AG10803 (cell line): Measurements from ENCODE around the gene LONRF2.

Experiments
- DNase-seq: peaks from one replicate; pipeline ENCODE4 v3.0.0; 2010; ENCODE audit warnings: low read depth
- H3K4me3 ChIP-seq: 2 replicates; pipeline ENCODE4 v1.5.1; 2011; ENCODE audit warnings: mild to moderate bottlenecking, low read length, control low read depth
- TF ChIP-seq, protein P1 (sequence below): conservative IDR thresholded peaks from 2 replicates; pipeline ENCODE4 v1.5.1; 2011; ENCODE audit warnings: mild to moderate bottlenecking, low read length, control low read depth, inconsistent platforms

Gene LONRF2

DNA sequence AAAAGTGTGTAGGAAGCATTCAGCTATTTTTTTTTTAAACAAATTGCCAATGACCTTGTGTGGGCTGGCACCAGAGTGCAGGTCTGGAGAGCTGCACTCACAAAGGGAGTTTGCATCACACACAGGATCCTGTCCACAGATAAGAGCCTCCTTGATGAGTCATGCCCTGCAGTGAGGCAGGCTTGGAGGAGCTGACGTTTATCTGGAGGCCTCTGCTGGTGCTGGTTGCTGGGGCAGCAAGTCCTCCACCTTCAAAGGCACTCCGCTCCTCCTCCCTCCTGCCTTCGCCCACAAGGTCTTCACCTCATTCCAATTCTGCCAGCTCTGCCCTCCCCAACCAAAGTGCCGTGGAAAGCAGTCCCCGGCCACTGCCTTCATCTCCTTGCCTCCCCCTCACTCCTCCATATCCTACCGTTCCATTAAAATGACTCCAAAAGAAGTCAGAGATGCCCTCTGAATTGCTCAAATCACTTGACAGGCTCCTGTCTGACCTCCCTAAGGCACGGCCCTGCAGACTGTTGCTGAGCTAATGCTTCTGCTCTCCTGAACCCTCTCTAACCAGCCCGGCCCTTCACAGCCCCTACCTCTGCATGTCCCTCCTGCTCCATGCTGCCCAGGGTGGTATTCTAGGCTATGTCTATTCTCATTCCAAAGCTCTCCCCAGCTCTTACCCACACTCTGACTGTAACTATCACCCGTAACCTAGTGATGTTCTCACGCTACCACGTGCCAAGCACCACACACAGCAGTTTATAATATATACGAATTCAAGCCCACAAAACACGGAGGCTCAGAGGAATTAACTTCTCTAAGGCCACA, 30.9 kb downstream of the LONRF2 start:
- H3K4me3 ChIP-seq, result no peak overlapping the region

DNA sequence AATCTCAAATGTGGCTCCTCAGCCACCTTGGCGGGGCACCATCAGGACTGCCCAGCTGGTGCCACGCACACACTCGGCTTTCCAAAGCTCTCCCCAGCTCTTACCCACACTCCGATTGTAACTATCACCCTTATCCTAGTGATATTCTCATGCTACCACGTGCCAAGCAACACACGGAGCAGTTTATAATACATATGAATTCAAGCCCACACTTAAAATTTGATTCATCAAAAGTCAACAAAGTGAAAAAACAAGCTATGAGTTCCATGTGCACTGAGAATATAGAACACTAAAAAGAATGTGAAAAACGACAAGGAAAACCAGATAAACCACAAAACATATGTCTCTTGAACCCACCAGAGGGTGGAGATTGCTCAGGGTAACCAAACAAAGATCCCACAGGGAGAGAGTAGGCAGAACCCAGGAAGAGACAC, 31.6 kb downstream of the LONRF2 start:
- no peak for DNase-seq
- no peak overlapping the region for H3K4me3 ChIP-seq
- TF ChIP-seq, protein P1, sequence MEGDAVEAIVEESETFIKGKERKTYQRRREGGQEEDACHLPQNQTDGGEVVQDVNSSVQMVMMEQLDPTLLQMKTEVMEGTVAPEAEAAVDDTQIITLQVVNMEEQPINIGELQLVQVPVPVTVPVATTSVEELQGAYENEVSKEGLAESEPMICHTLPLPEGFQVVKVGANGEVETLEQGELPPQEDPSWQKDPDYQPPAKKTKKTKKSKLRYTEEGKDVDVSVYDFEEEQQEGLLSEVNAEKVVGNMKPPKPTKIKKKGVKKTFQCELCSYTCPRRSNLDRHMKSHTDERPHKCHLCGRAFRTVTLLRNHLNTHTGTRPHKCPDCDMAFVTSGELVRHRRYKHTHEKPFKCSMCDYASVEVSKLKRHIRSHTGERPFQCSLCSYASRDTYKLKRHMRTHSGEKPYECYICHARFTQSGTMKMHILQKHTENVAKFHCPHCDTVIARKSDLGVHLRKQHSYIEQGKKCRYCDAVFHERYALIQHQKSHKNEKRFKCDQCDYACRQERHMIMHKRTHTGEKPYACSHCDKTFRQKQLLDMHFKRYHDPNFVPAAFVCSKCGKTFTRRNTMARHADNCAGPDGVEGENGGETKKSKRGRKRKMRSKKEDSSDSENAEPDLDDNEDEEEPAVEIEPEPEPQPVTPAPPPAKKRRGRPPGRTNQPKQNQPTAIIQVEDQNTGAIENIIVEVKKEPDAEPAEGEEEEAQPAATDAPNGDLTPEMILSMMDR, result no peak

More for the DNA sequence above, 30.9 kb downstream of the LONRF2 start:
- DNase-seq, result peak; percentile 87
- TF ChIP-seq, protein P1, result no peak

GRCh38 chr2:100289020-100289419, 33.3 kb downstream of the LONRF2 start:
- H3K4me3 ChIP-seq, result no peak overlapping the region
- DNase-seq, result no peak
- TF ChIP-seq, protein P1, result no peak

- TF ChIP-seq, protein P1, result no peak
Observed at GRCh38 chr2:100286318-100286717, 36.0 kb downstream of the LONRF2 start.

DNA sequence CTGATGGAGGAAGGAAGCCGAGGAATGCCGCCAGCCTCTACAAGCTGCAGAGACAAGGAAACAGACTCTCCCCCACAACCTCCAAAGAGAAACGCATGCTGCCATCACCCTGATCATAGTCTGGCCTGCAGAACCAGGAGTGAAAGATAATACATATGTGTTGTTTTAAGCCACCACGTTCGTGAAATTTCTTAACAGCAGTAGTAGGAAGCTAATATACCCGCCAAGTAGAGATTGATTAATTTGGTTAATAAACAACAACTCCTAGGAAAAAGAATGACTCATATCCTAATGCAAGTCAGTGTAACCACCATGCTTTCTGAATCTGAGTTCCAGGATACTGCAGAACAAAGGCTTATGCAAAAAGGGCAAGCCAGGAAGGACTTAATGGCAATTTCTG, 36.6 kb downstream of the LONRF2 start:
- TF ChIP-seq, protein P1, result no peak
- H3K4me3 ChIP-seq, result no peak overlapping the region

More at GRCh38 chr2:100286318-100286717, 36.0 kb downstream of the LONRF2 start:
- DNase-seq, result peak; percentile 21
- H3K4me3 ChIP-seq, result no peak overlapping the region

DNA sequence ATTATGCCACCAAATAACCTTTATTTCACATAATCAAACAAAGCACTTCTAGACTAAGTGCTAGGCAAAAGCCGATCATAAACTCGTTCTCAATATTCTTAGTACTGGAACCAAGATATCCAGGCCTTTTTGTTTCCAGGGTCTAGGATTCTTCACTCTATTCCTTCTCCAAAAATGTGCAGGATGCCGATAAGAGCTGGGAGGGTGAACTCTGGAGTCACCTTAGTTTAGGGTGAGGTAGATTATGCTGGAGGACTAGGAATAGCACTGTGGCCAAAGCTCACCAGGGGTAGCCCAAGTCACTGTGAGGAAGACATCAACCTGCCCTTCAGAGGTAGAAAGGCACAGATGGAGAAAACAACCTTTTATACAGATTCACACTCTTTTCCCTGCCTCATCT, 37.3 kb downstream of the LONRF2 start:
- DNase-seq, result no peak
- TF ChIP-seq, protein P1, result no peak
- H3K4me3 ChIP-seq, result no peak overlapping the region

More for the DNA sequence above, 36.6 kb downstream of the LONRF2 start:
- peak; percentile 54 for DNase-seq
